Activated naive CD4-positive, alpha-beta T cell treated with Interleukin-2 at 50 U/mL for 16 hours (primary cell): ENCODE results near the gene KLK3.

Source experiments
- DNase-seq: peaks from one replicate; pipeline ENCODE4 v3.0.0-alpha.2; 2020

The KLK3 gene

GRCh38 chr19:50908336-50908735 lies 53.6 kb downstream of the KLK3 start:
- DNase-seq, result no peak

DNA sequence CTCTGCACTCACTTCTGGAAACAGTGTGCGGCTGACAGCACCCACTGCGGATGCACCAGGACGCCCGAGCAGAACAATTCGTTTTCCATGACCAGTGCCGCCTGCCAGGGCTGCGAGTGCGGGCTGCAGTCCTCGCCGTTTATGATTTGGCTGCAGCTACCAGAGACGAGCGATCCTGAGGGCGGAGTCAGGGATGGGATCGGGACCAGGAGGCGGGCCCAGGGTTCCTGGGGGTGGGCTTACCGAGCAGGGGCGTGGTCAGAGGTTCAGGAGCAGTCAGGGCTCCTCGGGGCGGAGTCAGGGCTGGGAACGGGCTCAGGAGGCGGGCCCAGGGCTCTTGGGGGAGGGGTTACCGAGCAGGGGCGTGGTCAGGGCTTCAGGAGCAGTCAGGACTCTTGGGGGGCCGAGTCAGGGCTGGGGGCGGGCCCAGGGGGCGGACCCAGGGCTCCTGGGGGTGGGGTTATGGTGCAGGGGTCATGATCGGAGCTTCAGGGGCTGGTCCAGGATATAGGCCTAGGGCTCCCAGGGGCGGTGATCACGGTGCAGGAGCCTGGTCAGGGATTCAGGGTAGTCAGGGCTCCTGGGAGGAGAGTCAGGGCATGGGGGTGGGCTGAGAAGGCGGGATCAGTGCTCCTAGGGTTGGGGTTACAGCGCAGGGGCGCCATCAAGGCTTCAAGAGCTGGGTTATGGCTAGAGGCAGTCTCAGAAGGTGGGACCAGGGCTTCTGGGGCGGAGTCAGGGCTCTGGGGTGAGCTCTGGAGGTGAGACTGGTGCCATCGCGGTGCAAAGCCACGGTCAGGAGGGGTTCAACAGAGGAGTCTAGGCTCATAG lies 54.7 kb downstream of the KLK3 start:
- DNase-seq, result no peak
